ENCODE measurements around the gene BMPER. TPM values are rescaled to one million over a fixed set of nuclear protein-coding genes. Genes with fewer than 3 reads are reported as not detected.

BMPER gene
- total RNA-seq, 4 donors from 2014 or later: 1.0 to 12.4 (median 6.1) TPM

GRCh38 chr7:33870120-33870519, 35.2 kb upstream of the BMPER start:
- TF ChIP-seq CTCF (IDR thresholded peaks at IDR 0.05) (no peak), POLR2A (IDR thresholded peaks at IDR 0.05) (no peak)
- Histone ChIP-seq H3K27ac (no peak overlapping the region), H3K36me3 (no peaks in the 10 kb centered on the region), H3K27me3 (no peaks in the 10 kb centered on the region), H3K9me3 (no peaks in the 10 kb centered on the region), H3K4me3 (no peak overlapping the region), H3K4me1 (no peaks in the 10 kb centered on the region)
- DNase-seq: no peak
- intact Hi-C loops (cut with DNase I; ENCODE audit: low total_unique reads): no loop called here

- H3K9me3 ChIP-seq: no peaks in the 10 kb centered on the region
- H3K4me3 ChIP-seq: no peak overlapping the region
- no peak for TF ChIP-seq CTCF (IDR thresholded peaks at IDR 0.05)
- no peak for TF ChIP-seq POLR2A (IDR thresholded peaks at IDR 0.05)
These were observed 32.5 kb upstream of the BMPER start for GRCh38 chr7:33872870-33873269.

GRCh38 chr7:33873518-33873917, 31.8 kb upstream of the BMPER start:
- no peaks in the 10 kb centered on the region for H3K27me3 ChIP-seq
- no peak overlapping the region for H3K4me3 ChIP-seq
- H3K4me1 ChIP-seq: no peaks in the 10 kb centered on the region
- H3K36me3 ChIP-seq: no peaks in the 10 kb centered on the region
- intact Hi-C loops (cut with DNase I; ENCODE audit: low total_unique reads): no loop called here
- TF ChIP-seq CTCF (IDR thresholded peaks at IDR 0.05) (no peak), POLR2A (IDR thresholded peaks at IDR 0.05) (no peak)
- no peaks in the 10 kb centered on the region for H3K9me3 ChIP-seq
- no peak for DNase-seq
- H3K27ac ChIP-seq: peak overlapping the region in 1 of 2 donors; percentile 76

More at GRCh38 chr7:33872870-33873269, 32.5 kb upstream of the BMPER start:
- Histone ChIP-seq H3K27ac (no peak overlapping the region), H3K4me1 (no peaks in the 10 kb centered on the region), H3K27me3 (no peaks in the 10 kb centered on the region), H3K36me3 (no peaks in the 10 kb centered on the region)
- no peak for DNase-seq
- intact Hi-C loops (cut with DNase I; ENCODE audit: low total_unique reads): no loop called here

- H3K27ac ChIP-seq: peak overlapping the region; percentile 60 to 76
- intact Hi-C loops (cut with DNase I; ENCODE audit: low total_unique reads): no loop called here
- TF ChIP-seq POLR2A (IDR thresholded peaks at IDR 0.05) (no peak), CTCF (IDR thresholded peaks at IDR 0.05) (no peak)
- DNase-seq: no peak
- no peak overlapping the region for H3K4me3 ChIP-seq
- no peaks in the 10 kb centered on the region for H3K4me1 ChIP-seq
- no peaks in the 10 kb centered on the region for H3K9me3 ChIP-seq
- no peaks in the 10 kb centered on the region for H3K36me3 ChIP-seq
- no peaks in the 10 kb centered on the region for H3K27me3 ChIP-seq
These were observed 31.2 kb upstream of the BMPER start for GRCh38 chr7:33873981-33874750.

- Histone ChIP-seq H3K4me3 (no peak overlapping the region), H3K27ac (peak overlapping the region; percentile 60 to 76), H3K36me3 (no peaks in the 10 kb centered on the region), H3K4me1 (no peaks in the 10 kb centered on the region), H3K27me3 (no peaks in the 10 kb centered on the region), H3K9me3 (no peaks in the 10 kb centered on the region)
- no peak for TF ChIP-seq POLR2A (IDR thresholded peaks at IDR 0.05)
- no peak for TF ChIP-seq CTCF (IDR thresholded peaks at IDR 0.05)
- intact Hi-C loops (cut with DNase I; ENCODE audit: low total_unique reads): no loop called here
- peak; percentile 42 to 55 for DNase-seq
These were observed 30.4 kb upstream of the BMPER start for GRCh38 chr7:33874943-33875342.

All from uterus (tissue), 4 donors.